Mesendoderm (in vitro differentiated cells): ENCODE data around the gene IGHMBP2. TPM values are rescaled to one million over a fixed set of nuclear protein-coding genes. Genes with fewer than 3 reads are reported as not detected.
A peak's percentile ranks its signal among the peaks of the same experiment; 100 is the strongest.
"Not testable (repeated sequence)": the region's sequence is repeated elsewhere in the genome, so short reads cannot be mapped to it uniquely, and the experiment has no call there.

ENCODE experiments used
- DNase-seq: peaks from one replicate; pipeline ENCODE4 v3.0.0; 2013
- H2AK5ac ChIP-seq: 2 replicates; pipeline ENCODE4 v1.6.1; 2013; ENCODE audit warnings: low read length, inconsistent platforms
- H2BK120ac ChIP-seq: 2 replicates; pipeline ENCODE4 v1.6.1; 2013; ENCODE audit warnings: low read depth, mild to moderate bottlenecking, low read length, moderate library complexity, mixed read lengths
- H2BK15ac ChIP-seq: replicated peaks from 2 replicates; pipeline ENCODE4 v1.6.1; 2013; ENCODE audit warnings: low read depth, mild to moderate bottlenecking, moderate library complexity
- H2BK5ac ChIP-seq: 2 replicates; pipeline ENCODE4 v1.6.1; 2013; ENCODE audit warnings: low read length, inconsistent platforms
- H3K18ac ChIP-seq: 2 replicates; pipeline ENCODE4 v1.6.1; 2013; ENCODE audit warnings: mild to moderate bottlenecking, low read length, mixed read lengths
- H3K23ac ChIP-seq: one replicate; pipeline ENCODE4 v1.6.1; 2013; ENCODE audit warnings: low read length
- H3K27ac ChIP-seq: 2 replicates; pipeline ENCODE4 v1.5.1; 2013; ENCODE audit warnings: low read depth, mild to moderate bottlenecking, inconsistent platforms, low read length, moderate library complexity
- H3K27me3 ChIP-seq: 2 replicates; pipeline ENCODE4 v1.6.1; 2013; ENCODE audit warnings: low read length, control low read depth, mild to moderate bottlenecking, inconsistent platforms; ENCODE audit not compliant: insufficient read depth, poor library complexity
- H3K36me3 ChIP-seq: 2 replicates; pipeline ENCODE4 v1.6.1; 2013; ENCODE audit warnings: low read length, inconsistent platforms; ENCODE audit not compliant: control insufficient read depth, insufficient read depth
- H3K4ac ChIP-seq: one replicate; pipeline ENCODE4 v1.6.1; 2013; ENCODE audit warnings: low read depth, mild to moderate bottlenecking, low read length, moderate library complexity
- H3K4me1 ChIP-seq: 2 replicates; pipeline ENCODE4 v1.6.1; 2013; ENCODE audit warnings: low read depth, low read length, inconsistent platforms; ENCODE audit not compliant: control insufficient read depth
- H3K4me2 ChIP-seq: 2 replicates; pipeline ENCODE4 v1.6.1; 2013; ENCODE audit warnings: low read length
- H3K4me3 ChIP-seq: 2 replicates; pipeline ENCODE4 v1.5.1; 2013; ENCODE audit warnings: mild to moderate bottlenecking, low read length
- H3K56ac ChIP-seq: one replicate; pipeline ENCODE4 v1.6.1; 2013; ENCODE audit warnings: low read length
- H3K79me1 ChIP-seq: 2 replicates; pipeline ENCODE4 v1.6.1; 2013; ENCODE audit warnings: low read length, inconsistent platforms
- H3K79me2 ChIP-seq: 2 replicates; pipeline ENCODE4 v1.6.1; 2013; ENCODE audit warnings: mild to moderate bottlenecking, low read length; ENCODE audit not compliant: control insufficient read depth, insufficient read depth
- H3K9ac ChIP-seq: 2 replicates; pipeline ENCODE4 v1.6.1; 2013; ENCODE audit warnings: low read length, inconsistent platforms
- H4K5ac ChIP-seq: one replicate; pipeline ENCODE4 v1.6.1; 2013; ENCODE audit warnings: low read length
- H4K8ac ChIP-seq: one replicate; pipeline ENCODE4 v1.6.1; 2013; ENCODE audit warnings: low read depth, mild to moderate bottlenecking, control low read depth, low read length, moderate library complexity
- WGBS: extraction: QIAGEN DNeasy Blood & Tissue Kit; methylation state at CpG from one replicate; pipeline ENCODE4 v1.1.7; 2013; ENCODE audit warnings: low lambda C conversion rate, missing lambda C conversion rate; ENCODE audit not compliant: insufficient coverage; ENCODE audit errors: extremely low coverage; 5-methylcytosine and 5-hydroxymethylcytosine counted together
- polyA plus RNA-seq, 2 experiments: library from polyadenylated mRNA; stranded (reverse); fragments of 200-250 nt; gene quantifications; one replicate each; pipeline ENCODE4 v1.2.3, GENCODE V29; 2013

The IGHMBP2 gene
- polyA plus RNA-seq (2013, experiment 1 of 2): 7.1 TPM
- polyA plus RNA-seq (2013, experiment 2 of 2): 7.1 TPM

DNA sequence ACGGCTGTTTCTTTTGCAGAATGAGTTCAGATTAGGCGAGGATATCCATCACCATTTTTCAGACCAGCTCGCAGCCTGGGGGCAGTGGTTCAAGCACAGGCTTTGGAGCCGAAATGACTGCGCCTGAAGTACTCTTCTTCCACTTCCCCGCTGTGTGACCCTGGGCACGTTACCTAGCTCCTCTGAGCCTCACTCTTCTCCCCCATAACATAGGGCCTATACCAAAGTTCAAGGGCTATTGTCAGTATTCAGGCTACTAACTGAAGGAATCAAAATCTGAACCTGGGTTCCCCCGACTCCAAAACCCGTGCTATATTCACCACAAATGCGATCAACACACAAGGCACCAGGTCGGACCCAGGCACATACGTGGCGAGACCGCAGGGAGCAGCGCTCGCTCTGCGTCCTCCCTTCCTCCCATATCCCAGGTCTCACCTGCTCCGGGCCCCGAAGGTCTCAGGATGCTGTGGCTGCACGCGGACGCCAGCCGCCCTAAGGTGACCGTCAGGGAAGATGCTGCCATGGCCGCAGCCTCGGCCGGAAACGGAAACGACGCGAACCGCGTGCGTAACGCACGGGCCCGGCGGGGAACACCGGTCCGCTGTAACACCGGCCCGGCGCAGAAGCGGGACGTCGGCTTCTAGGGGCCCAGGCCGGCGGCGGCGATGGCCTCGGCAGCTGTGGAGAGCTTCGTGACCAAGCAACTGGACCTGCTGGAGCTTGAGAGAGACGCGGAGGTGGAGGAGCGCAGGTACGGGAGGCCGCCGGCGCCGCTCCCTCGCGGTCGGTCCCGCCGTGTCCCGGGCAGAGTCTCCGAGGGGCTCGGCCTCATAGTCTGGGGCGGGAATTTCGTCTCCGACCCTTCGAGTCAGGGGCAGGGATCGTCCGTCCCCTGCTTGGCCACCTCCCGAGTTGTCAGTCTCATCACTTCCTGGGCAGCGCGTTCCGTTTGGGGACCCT is at the start of gene IGHMBP2, which contains the start of gene MRPL21:
IGHMBP2 (plus strand) TSS at position 604 of the 960 bp plus-strand sequence; CDS start at position 666, 62 bp downstream.
MRPL21 (minus strand) TSS at position 545 of the 960 bp plus-strand sequence; CDS start at position 523, 22 bp downstream.
- peak within 1 kb of the TSS; percentile 40 for H2AK5ac ChIP-seq

DNA sequence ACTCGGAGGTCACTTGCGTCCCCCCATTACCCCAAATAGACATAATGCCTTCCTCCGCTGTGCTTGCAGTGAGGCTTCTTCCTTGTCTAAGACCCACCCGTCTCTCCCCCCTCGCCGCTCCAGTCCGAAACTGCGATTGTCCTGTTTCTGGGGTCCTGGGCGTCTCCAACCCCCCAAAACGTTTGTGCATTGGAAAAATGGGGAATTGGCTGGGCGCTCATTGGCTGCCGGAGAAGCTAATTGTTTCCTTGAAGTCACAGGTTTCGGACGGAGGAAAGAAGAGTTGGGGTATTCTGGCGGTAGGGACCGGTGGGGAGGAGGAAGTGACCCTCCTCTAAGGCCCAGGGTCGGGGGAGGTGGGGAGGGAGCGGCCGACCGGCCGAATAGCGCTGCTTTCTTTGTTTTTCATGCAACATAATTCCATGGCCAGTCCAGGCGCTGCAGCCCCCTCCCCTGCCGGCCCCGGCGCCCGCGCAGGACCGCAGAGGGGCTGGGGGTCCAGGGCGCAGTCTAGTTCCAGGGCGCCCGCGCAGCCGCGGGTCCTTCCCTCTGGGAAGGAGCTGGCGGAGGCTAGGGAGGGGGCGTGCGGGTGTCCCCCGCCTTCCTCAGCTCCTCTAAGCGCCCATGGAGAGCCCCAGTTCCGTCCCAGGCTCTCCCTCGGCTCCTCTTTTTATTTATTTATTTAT is 49.3 kb upstream of the IGHMBP2 start:
- DNase-seq: no peak
- peak overlapping the region; percentile 48 for H3K23ac ChIP-seq
- no peak overlapping the region for H2BK120ac ChIP-seq
- H3K79me1 ChIP-seq: no peaks in the 10 kb centered on the region
- no peak overlapping the region for H4K8ac ChIP-seq
- no peak overlapping the region for H2BK5ac ChIP-seq
- peak overlapping the region; percentile 31 for H3K4me3 ChIP-seq
- H4K5ac ChIP-seq: no peak overlapping the region
- peak overlapping the region; percentile 97 for H3K4ac ChIP-seq
- H3K56ac ChIP-seq: peak overlapping the region; percentile 90
- peaks cover 4% of the 10 kb centered on the region for H3K27me3 ChIP-seq
- peak overlapping the region; percentile 75 for H3K9ac ChIP-seq
- no peaks in the 10 kb centered on the region for H3K79me2 ChIP-seq
- H3K18ac ChIP-seq: peak overlapping the region; percentile 93
- H3K36me3 ChIP-seq: no peaks in the 10 kb centered on the region
- no peak overlapping the region for H3K27ac ChIP-seq
- no peaks in the 10 kb centered on the region for H3K4me1 ChIP-seq
- H3K4me2 ChIP-seq: peak overlapping the region; percentile 92
- H2AK5ac ChIP-seq: no peak overlapping the region
- no CpG with 5 or more reads among the region's 42 CpGs for WGBS
- H2BK15ac ChIP-seq: no peak overlapping the region

More for the DNA sequence above, at the start of gene IGHMBP2, which contains the start of gene MRPL21:
- WGBS: no CpG with 5 or more reads among the region's 78 CpGs
- peaks cover 36% of the 10 kb centered on the region for H3K79me1 ChIP-seq
- no peak within 1 kb of the TSS for H3K4ac ChIP-seq
- no peak within 1 kb of the TSS for H4K5ac ChIP-seq
- H2BK5ac ChIP-seq: peak within 1 kb of the TSS; percentile 59
- peak within 1 kb of the TSS; percentile 99 for H3K4me2 ChIP-seq
- peaks cover 3% of the 10 kb centered on the region for H3K36me3 ChIP-seq
- no peak within 1 kb of the TSS for H4K8ac ChIP-seq
- no peaks in the 10 kb centered on the region for H3K27me3 ChIP-seq
- peak within 1 kb of the TSS; percentile 66 for H3K23ac ChIP-seq
- H3K18ac ChIP-seq: no peak within 1 kb of the TSS
- H3K9ac ChIP-seq: peak within 1 kb of the TSS; percentile 97
- H2BK15ac ChIP-seq: no peak within 1 kb of the TSS
- H3K4me1 ChIP-seq: no peaks in the 10 kb centered on the region
- no peak within 1 kb of the TSS for H2BK120ac ChIP-seq
- peak; percentile 89 for DNase-seq
- no peak within 1 kb of the TSS for H3K27ac ChIP-seq
- H3K56ac ChIP-seq: peak within 1 kb of the TSS; percentile 99
- H3K4me3 ChIP-seq: peak within 1 kb of the TSS; percentile 98
- H3K79me2 ChIP-seq: peaks cover 46% of the 10 kb centered on the region

GRCh38 chr11:68855205-68855981 is 48.3 kb upstream of the IGHMBP2 start:
- Histone ChIP-seq H3K4me2 (peak overlapping the region; percentile 80), H3K79me1 (no peaks in the 10 kb centered on the region), H4K8ac (no peak overlapping the region), H3K23ac (no peak overlapping the region), H4K5ac (no peak overlapping the region), H3K27ac (peak overlapping the region; percentile 25), H3K18ac (peak overlapping the region; percentile 60), H3K4me1 (no peaks in the 10 kb centered on the region), H2BK120ac (no peak overlapping the region), H2AK5ac (no peak overlapping the region), H3K9ac (peak overlapping the region; percentile 75), H3K36me3 (no peaks in the 10 kb centered on the region), H2BK15ac (no peak overlapping the region), H3K4ac (no peak overlapping the region), H3K56ac (peak overlapping the region; percentile 90), H2BK5ac (no peak overlapping the region), H3K79me2 (no peaks in the 10 kb centered on the region), H3K27me3 (peaks cover 4% of the 10 kb centered on the region), H3K4me3 (peak overlapping the region; percentile 69)
- WGBS: no CpG with 5 or more reads among the region's 62 CpGs
- peak; percentile 68 for DNase-seq

GRCh38 chr11:68856425-68857030 is 47.2 kb upstream of the IGHMBP2 start:
- H3K4me2 ChIP-seq, H3K27me3 ChIP-seq, H4K8ac ChIP-seq, H3K56ac ChIP-seq, H3K23ac ChIP-seq, H3K79me2 ChIP-seq, H4K5ac ChIP-seq, H2BK15ac ChIP-seq, H2AK5ac ChIP-seq, H3K4me3 ChIP-seq, H3K27ac ChIP-seq, H3K4me1 ChIP-seq, H3K4ac ChIP-seq, H3K36me3 ChIP-seq, H3K79me1 ChIP-seq, H3K18ac ChIP-seq, DNase-seq, H2BK5ac ChIP-seq, H3K9ac ChIP-seq, H2BK120ac ChIP-seq: not testable (repeated sequence)
- WGBS: no CpG with 5 or more reads among the region's 21 CpGs

DNA sequence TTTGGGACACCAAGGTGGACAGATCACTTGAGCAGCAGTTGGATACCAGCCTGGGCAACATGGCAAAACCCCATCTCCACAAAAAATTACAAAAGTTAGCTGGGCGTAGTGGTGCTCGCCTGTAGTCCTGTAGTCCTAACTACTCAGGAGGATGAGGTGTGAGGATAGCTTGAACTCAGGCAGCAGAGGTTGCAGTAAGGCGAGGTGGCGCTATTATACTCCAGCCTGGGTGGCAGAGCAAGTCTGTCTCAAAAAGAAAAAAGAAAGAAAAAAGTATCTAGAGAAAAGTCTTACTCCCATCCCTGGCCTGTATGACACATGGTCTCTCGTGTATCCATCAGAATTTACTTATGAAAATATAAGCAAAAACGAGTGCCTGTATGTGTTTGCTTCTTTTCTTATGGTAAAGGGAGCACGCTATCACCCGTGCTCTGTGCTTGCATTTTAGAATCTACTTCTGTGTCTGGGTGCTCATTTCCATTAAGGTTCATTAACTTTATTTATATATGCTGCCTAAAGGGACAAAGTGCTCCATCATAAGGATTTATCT is 46.6 kb upstream of the IGHMBP2 start:
- Histone ChIP-seq H3K9ac (no peak overlapping the region), H3K23ac (no peak overlapping the region), H2BK5ac (no peak overlapping the region), H3K4me3 (no peak overlapping the region), H3K56ac (no peak overlapping the region), H4K8ac (no peak overlapping the region), H3K79me2 (no peaks in the 10 kb centered on the region), H2AK5ac (no peak overlapping the region), H3K27ac (no peak overlapping the region), H2BK15ac (no peak overlapping the region), H2BK120ac (no peak overlapping the region), H3K36me3 (no peaks in the 10 kb centered on the region), H3K79me1 (no peaks in the 10 kb centered on the region), H3K18ac (no peak overlapping the region), H3K4me1 (no peaks in the 10 kb centered on the region), H3K4ac (no peak overlapping the region), H3K27me3 (peaks cover 4% of the 10 kb centered on the region), H4K5ac (no peak overlapping the region), H3K4me2 (no peak overlapping the region)
- DNase-seq: no peak
- WGBS: no CpG with 5 or more reads among the region's 8 CpGs
